Right lobe of liver (tissue), 4 donors: Measurements from ENCODE around the gene RPL11.

Source experiments
- POLR2A ChIP-seq: fragments of 450-650 bp; IDR thresholded peaks from one replicate; pipeline ENCODE4 v1.6.1; 2017; ENCODE audit warnings: antibody characterized with exemption, mild to moderate bottlenecking
- TF ChIP-seq, protein P1 (sequence below), 4 donors: fragments of 200-600 bp in 3 of 4; fragments of 450-650 bp in 1 of 4; IDR thresholded peaks; one replicate each; pipeline versions ENCODE4 v1.5.1 to v1.8.0; 2016 to 2022; ENCODE audit warnings: antibody characterized with exemption in 4 of 4, mild to moderate bottlenecking in 2 of 4
- donor health status: DM: no; HTN: no; CAD: no.
- donor health status: DM: no; HTN: no; CAD: no.
- donor health status: DM: no; HTN: yes; CAD: no.

DNA sequence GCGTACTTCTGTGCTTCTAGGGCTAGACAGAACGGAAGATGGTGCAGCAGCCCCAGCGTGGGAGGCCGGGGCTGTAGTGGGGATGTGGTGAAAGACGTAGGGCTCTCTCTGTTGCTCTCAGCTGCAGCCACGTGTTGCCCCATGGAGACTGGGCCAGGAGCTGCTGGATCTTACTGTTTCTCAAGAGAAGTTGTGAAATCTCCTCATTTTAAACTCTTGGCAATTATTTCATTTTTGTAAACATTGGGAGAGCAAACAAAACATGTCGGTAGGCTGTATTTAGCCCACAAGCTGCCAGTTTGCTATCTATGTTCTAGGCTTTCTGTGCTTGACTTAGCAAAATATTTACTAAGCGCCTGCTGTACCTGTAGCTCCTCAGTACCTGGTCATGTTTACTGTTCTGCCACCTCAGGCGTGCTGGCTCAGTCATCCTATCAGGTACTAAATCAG is 35.8 kb downstream of the RPL11 start:
- TF ChIP-seq, protein P1, sequence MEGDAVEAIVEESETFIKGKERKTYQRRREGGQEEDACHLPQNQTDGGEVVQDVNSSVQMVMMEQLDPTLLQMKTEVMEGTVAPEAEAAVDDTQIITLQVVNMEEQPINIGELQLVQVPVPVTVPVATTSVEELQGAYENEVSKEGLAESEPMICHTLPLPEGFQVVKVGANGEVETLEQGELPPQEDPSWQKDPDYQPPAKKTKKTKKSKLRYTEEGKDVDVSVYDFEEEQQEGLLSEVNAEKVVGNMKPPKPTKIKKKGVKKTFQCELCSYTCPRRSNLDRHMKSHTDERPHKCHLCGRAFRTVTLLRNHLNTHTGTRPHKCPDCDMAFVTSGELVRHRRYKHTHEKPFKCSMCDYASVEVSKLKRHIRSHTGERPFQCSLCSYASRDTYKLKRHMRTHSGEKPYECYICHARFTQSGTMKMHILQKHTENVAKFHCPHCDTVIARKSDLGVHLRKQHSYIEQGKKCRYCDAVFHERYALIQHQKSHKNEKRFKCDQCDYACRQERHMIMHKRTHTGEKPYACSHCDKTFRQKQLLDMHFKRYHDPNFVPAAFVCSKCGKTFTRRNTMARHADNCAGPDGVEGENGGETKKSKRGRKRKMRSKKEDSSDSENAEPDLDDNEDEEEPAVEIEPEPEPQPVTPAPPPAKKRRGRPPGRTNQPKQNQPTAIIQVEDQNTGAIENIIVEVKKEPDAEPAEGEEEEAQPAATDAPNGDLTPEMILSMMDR (IDR thresholded peaks at IDR 0.05), result no peak
- TF ChIP-seq POLR2A, result no peak
